ENCODE measurements around the gene PCDHGB4. TPM values are rescaled to one million over a fixed set of nuclear protein-coding genes. Genes with fewer than 3 reads are reported as not detected.
A peak's percentile ranks its signal among the peaks of the same experiment; 100 is the strongest.
"Not testable (repeated sequence)": the region's sequence is repeated elsewhere in the genome, so short reads cannot be mapped to it uniquely, and the experiment has no call there.

Gene PCDHGB4
- total RNA-seq, 1 donor: 17.4 TPM

GRCh38 chr5:141345327-141345726 is 42.2 kb upstream of the PCDHGB4 start:
- no peak overlapping the region for H3K4me3 ChIP-seq (ENCODE audit: low read depth, low read length)
- no peak for DNase-seq (ENCODE audit: low read depth)

GRCh38 chr5:141346017-141346416 is 41.5 kb upstream of the PCDHGB4 start:
- not testable (repeated sequence) for H3K4me3 ChIP-seq (ENCODE audit: low read depth, low read length); DNase-seq (ENCODE audit: low read depth)

More at GRCh38 chr5:141345327-141345726, 42.2 kb upstream of the PCDHGB4 start:
- no peak for TF ChIP-seq CTCF (IDR thresholded peaks at IDR 0.05; ENCODE audit: insufficient read depth, low read length)

- TF ChIP-seq CTCF (IDR thresholded peaks at IDR 0.05; ENCODE audit: insufficient read depth, low read length): peak; percentile 69
- peak; percentile 67 for DNase-seq (ENCODE audit: low read depth)
- H3K4me3 ChIP-seq (ENCODE audit: low read depth, low read length): peak within 1 kb of the TSS; percentile 58
Measured at GRCh38 chr5:141349917-141350619, 37.4 kb upstream of the PCDHGB4 start, which contains the start of gene PCDHGB1. PCDHGB1 (plus strand) TSS chr5:141350099; CDS start chr5:141350261, 162 bp downstream.

GRCh38 chr5:141351591-141351990 is 35.9 kb upstream of the PCDHGB4 start:
- DNase-seq (ENCODE audit: low read depth): no peak
- H3K4me3 ChIP-seq (ENCODE audit: low read depth, low read length): no peak overlapping the region
- no peak for TF ChIP-seq CTCF (IDR thresholded peaks at IDR 0.05; ENCODE audit: insufficient read depth, low read length)

GRCh38 chr5:141354900-141355469 is 32.5 kb upstream of the PCDHGB4 start, which contains the start of gene PCDHGA4:
PCDHGA4 (plus strand) TSS chr5:141355021; CDS start chr5:141355108, 87 bp downstream.
- H3K4me3 ChIP-seq (ENCODE audit: low read depth, low read length): peak within 1 kb of the TSS; percentile 46
- DNase-seq (ENCODE audit: low read depth): peak; percentile 53
- peak; percentile 52 for TF ChIP-seq CTCF (IDR thresholded peaks at IDR 0.05; ENCODE audit: insufficient read depth, low read length)

- DNase-seq (ENCODE audit: low read depth): no peak
- no peak overlapping the region for H3K4me3 ChIP-seq (ENCODE audit: low read depth, low read length)
- TF ChIP-seq CTCF (IDR thresholded peaks at IDR 0.05; ENCODE audit: insufficient read depth, low read length): no peak
Measured at GRCh38 chr5:141355641-141356040, 31.9 kb upstream of the PCDHGB4 start.

- no peak for DNase-seq (ENCODE audit: low read depth)
- TF ChIP-seq CTCF (IDR thresholded peaks at IDR 0.05; ENCODE audit: insufficient read depth, low read length): no peak
- no peak overlapping the region for H3K4me3 ChIP-seq (ENCODE audit: low read depth, low read length)
Measured at GRCh38 chr5:141356133-141356532, 31.4 kb upstream of the PCDHGB4 start.

Measured in fibroblast of the aortic adventitia (primary cell).